Vagina (tissue), 2 donors: ENCODE measurements around the gene FOXI2.

ENCODE experiments used
- POLR2A ChIP-seq, 2 donors: fragments of 450-650 bp; IDR thresholded peaks; one replicate each; pipeline ENCODE4 v1.6.1; 2017; ENCODE audit warnings: antibody characterized with exemption in 2 of 2, mild to moderate bottlenecking in 2 of 2, moderate library complexity in 2 of 2
- POLR2AphosphoS5 ChIP-seq, 2 donors: sonication (generic); formaldehyde crosslinking; IDR thresholded peaks; one replicate each; pipeline ENCODE4 v1.9.0; 2017; ENCODE audit warnings: antibody characterized with exemption in 2 of 2, mild to moderate bottlenecking in 2 of 2, low read depth in 1 of 2; ENCODE audit not compliant: insufficient read depth in 1 of 2
- TF ChIP-seq, protein P1 (sequence below), 3 experiments: fragments of 450-650 bp in 2 of 3; fragments of 200-600 bp in 1 of 3; sonication (generic) in 1 of 3; IDR thresholded peaks; one replicate each; pipeline ENCODE4 v1.5.1; 2017 to 2019; ENCODE audit warnings: antibody characterized with exemption in 3 of 3, mild to moderate bottlenecking in 2 of 3, moderate library complexity in 2 of 3

DNA sequence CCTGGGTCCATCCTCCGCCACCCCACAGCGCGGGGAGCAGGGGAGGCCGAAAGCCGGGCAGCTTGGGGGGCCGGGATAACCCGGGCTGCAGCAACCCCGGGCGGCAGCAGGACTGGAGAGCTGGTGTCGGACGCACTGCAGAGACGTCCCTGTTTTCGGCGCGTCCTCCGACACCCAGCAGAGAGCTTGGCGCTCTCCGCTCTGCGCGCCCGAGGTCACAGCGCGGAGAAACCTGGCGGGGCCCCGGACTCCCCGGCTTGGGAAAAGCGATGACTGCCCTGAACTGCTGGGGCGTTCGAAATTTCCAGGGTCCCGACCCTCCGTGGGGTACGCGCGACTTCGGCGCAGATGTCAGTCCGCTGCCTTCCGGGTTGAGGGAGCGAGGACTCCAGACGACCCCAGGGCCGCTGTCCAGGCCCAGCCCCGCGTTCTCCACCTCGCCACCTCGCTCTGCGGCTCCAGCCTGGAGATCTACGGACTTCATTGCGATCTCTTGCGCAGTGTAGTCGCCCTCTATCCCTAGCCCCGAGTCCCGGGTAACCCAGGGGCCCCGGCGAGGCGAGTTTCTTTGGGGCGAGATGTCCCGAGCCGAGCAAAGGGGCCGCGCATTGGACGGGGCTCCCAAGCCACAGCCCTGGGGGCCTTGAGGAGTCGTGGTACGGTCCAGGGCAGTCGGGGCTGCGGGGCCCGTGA, 617 bp upstream of the FOXI2 start:
- TF ChIP-seq, protein P1, sequence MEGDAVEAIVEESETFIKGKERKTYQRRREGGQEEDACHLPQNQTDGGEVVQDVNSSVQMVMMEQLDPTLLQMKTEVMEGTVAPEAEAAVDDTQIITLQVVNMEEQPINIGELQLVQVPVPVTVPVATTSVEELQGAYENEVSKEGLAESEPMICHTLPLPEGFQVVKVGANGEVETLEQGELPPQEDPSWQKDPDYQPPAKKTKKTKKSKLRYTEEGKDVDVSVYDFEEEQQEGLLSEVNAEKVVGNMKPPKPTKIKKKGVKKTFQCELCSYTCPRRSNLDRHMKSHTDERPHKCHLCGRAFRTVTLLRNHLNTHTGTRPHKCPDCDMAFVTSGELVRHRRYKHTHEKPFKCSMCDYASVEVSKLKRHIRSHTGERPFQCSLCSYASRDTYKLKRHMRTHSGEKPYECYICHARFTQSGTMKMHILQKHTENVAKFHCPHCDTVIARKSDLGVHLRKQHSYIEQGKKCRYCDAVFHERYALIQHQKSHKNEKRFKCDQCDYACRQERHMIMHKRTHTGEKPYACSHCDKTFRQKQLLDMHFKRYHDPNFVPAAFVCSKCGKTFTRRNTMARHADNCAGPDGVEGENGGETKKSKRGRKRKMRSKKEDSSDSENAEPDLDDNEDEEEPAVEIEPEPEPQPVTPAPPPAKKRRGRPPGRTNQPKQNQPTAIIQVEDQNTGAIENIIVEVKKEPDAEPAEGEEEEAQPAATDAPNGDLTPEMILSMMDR (IDR thresholded peaks at IDR 0.05), result no peak
- TF ChIP-seq POLR2AphosphoS5 (IDR thresholded peaks at IDR 0.05; ENCODE audit: insufficient read depth in 1 of 2, low read depth in 1 of 2) (no peak), POLR2A (IDR thresholded peaks at IDR 0.05) (no peak)
